HL-60 (cell line): ENCODE measurements around the gene ERBB2.

Source experiments
- GABPA ChIP-seq: IDR thresholded peaks from 2 replicates; pipeline ENCODE4 v1.6.1; 2012; ENCODE audit warnings: low read depth
- POLR2AphosphoS5 ChIP-seq: IDR thresholded peaks from 2 replicates; pipeline ENCODE4 v1.6.1; 2012; ENCODE audit warnings: low read depth
- REST ChIP-seq: IDR thresholded peaks from 2 replicates; pipeline ENCODE4 v1.6.1; 2012; ENCODE audit warnings: low read depth; ENCODE audit not compliant: insufficient replicate concordance
- SPI1 ChIP-seq: IDR thresholded peaks from 2 replicates; pipeline ENCODE4 v1.6.1; 2012; ENCODE audit warnings: low read depth, mild to moderate bottlenecking, borderline replicate concordance
- TF ChIP-seq, protein P1 (sequence below): IDR thresholded peaks from one replicate; pipeline ENCODE4 v1.5.1; 2011; ENCODE audit warnings: low read length, control low read depth, inconsistent platforms; ENCODE audit not compliant: insufficient read depth

DNA sequence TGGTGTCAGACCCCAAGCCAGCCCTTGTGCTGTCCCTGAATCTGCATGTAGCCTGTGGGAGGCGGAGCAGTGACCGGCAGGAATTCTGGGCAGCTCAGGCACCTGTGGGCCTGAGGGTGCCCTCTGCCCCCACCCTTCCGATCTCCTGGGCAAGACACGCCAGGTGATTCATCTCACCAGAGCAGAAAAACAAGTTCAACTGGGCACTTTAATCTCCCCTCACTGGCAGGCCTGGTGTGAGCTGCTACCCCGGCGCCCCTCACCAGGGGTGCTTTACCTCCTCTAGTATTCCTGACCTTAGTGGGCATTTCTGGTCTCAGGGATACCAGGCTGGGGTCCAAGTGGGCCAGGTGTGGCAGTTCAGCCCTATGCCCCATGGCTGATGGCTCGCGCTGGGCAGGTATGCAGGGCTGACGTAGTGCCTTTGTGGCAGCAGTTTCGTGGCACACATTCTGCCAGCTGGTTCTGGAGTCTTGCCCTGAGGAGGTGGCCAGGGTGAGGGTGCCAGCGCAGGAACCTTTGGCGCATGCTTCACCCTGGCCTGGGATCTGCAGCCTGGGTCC, 6.0 kb downstream of the ERBB2 start:
- TF ChIP-seq, protein P1, sequence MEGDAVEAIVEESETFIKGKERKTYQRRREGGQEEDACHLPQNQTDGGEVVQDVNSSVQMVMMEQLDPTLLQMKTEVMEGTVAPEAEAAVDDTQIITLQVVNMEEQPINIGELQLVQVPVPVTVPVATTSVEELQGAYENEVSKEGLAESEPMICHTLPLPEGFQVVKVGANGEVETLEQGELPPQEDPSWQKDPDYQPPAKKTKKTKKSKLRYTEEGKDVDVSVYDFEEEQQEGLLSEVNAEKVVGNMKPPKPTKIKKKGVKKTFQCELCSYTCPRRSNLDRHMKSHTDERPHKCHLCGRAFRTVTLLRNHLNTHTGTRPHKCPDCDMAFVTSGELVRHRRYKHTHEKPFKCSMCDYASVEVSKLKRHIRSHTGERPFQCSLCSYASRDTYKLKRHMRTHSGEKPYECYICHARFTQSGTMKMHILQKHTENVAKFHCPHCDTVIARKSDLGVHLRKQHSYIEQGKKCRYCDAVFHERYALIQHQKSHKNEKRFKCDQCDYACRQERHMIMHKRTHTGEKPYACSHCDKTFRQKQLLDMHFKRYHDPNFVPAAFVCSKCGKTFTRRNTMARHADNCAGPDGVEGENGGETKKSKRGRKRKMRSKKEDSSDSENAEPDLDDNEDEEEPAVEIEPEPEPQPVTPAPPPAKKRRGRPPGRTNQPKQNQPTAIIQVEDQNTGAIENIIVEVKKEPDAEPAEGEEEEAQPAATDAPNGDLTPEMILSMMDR: no peak
- no peak for TF ChIP-seq GABPA
- TF ChIP-seq POLR2AphosphoS5: no peak
- TF ChIP-seq REST: no peak
- no peak for TF ChIP-seq SPI1
